Loucy (cell line): ENCODE data around the gene LLGL2.

Experiments
- CTCF ChIP-seq: fragments of 200-600 bp; sonication (generic); conservative IDR thresholded peaks from 2 replicates; pipeline ENCODE4 v1.5.1; 2014; ENCODE audit warnings: mild to moderate bottlenecking, antibody characterized with exemption, low read length
- EZH2phosphoT487 ChIP-seq: fragments of 200-600 bp; IDR thresholded peaks from 2 replicates; pipeline ENCODE4 v1.6.1; 2018; ENCODE audit warnings: antibody characterized with exemption, mild to moderate bottlenecking, moderate library complexity, borderline replicate concordance

- TF ChIP-seq CTCF (no peak), EZH2phosphoT487 (no peak)
Observed at GRCh38 chr17:75524269-75524969, 1.1 kb upstream of the LLGL2 start.
